ENCODE results near the gene CLEC9A.

The CLEC9A gene

DNA sequence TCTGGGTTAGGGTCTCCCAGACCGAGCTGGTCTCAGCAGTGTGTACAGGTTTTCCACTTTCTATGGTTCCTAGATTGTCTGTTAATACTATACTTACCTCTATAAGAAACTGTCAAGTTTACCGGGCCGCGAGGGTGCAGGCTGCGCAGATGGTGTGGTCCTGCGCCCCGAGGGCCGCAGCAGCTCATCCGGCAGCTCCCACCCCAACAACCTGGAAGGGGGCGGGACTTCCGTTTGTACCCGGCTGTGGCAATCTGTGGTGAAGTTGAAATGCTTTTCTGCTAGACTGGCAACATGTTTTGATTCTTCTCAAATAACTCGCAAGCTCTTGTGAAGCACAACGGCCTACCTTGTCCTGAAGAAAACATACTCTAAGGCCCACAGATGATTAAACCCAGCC is at the start of gene CLEC9A:
CLEC9A (plus strand) TSS at position 237 of the 400 bp plus-strand sequence. CDS start 22,006 bp downstream, outside the sequence.
- in situ Hi-C loops (cut with HindIII; ENCODE audit: low sequenced_read_pairs), result no loop called here

DNA sequence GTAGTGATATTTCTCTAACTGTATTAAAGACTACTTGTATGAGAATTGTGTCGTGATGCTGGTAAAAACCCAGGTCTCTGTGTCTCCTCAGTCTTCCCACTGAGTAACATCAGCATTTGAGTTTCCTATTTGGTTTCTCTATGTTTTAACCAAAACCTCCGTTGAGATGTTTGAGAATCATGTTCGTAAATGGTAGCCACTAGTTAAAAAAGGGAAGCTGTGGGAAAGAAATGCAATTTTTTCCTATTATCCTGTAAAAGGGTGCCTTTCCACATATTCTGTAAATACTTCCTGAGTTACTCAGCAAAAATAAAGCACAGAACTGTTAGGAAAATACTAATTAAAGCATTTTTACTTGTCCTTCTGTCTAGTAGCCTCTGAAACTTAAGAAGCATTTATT is 38.6 kb upstream of the CLEC9A start:
- TF ChIP-seq, protein P1, sequence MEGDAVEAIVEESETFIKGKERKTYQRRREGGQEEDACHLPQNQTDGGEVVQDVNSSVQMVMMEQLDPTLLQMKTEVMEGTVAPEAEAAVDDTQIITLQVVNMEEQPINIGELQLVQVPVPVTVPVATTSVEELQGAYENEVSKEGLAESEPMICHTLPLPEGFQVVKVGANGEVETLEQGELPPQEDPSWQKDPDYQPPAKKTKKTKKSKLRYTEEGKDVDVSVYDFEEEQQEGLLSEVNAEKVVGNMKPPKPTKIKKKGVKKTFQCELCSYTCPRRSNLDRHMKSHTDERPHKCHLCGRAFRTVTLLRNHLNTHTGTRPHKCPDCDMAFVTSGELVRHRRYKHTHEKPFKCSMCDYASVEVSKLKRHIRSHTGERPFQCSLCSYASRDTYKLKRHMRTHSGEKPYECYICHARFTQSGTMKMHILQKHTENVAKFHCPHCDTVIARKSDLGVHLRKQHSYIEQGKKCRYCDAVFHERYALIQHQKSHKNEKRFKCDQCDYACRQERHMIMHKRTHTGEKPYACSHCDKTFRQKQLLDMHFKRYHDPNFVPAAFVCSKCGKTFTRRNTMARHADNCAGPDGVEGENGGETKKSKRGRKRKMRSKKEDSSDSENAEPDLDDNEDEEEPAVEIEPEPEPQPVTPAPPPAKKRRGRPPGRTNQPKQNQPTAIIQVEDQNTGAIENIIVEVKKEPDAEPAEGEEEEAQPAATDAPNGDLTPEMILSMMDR (IDR thresholded peaks at IDR 0.05; ENCODE audit: low read depth, low read length), result no peak

More for the DNA sequence above, at the start of gene CLEC9A:
- no peak within 1 kb of the TSS for H3K4me3 ChIP-seq (ENCODE audit: low read depth, low read length)
- no peak for DNase-seq (ENCODE audit: low read depth, low spot score)
- TF ChIP-seq, protein P1 (IDR thresholded peaks at IDR 0.05; ENCODE audit: low read depth, low read length), result no peak

DNA sequence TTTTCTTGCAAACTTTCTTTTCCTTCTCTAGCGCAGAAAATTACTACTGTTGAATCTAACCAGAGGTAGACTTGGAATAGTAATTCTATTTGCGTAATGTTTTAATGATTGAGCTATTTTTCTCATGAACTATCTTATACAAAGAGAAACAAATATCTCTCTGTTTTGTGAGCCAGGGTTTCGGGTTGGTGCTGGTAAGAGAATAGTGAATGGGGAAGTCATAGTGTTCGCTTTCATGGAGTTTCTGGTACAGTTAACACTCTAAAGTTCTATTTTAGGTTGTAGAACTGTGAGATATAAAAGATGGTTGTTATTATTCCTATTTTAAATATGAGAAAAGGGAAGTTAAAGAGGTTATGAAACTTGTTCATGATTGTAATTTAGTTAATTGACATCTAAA is 38.2 kb upstream of the CLEC9A start:
- no peak for DNase-seq (ENCODE audit: low read depth, low spot score)
- in situ Hi-C loops (cut with HindIII; ENCODE audit: low sequenced_read_pairs), result no loop called here
- H3K4me3 ChIP-seq (ENCODE audit: low read depth, low read length), result no peak overlapping the region
- TF ChIP-seq, protein P1 (IDR thresholded peaks at IDR 0.05; ENCODE audit: low read depth, low read length), result no peak

More for the DNA sequence above, 38.6 kb upstream of the CLEC9A start:
- DNase-seq (ENCODE audit: low read depth, low spot score), result no peak
- in situ Hi-C loops (cut with HindIII; ENCODE audit: low sequenced_read_pairs), result no loop called here
- no peak overlapping the region for H3K4me3 ChIP-seq (ENCODE audit: low read depth, low read length)

DNA sequence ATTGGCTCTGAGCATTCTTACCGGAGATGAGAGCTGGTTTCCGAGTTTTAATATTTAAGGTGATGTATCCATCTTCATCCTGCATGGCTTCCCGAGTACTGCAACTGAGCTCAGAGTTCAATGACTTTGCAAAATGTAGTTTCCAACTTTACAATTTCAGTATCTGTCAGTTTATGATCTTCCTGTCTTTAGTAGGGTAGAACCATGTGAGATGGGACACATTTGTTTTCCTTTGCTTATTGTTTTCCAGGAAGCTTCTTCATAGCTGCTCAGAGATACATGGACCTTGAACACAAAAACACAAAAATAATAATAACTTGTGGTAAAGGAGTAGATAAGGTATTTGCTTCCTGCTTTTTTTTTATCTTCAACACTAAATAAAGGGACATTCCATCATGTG is 31.5 kb upstream of the CLEC9A start, which contains the start of gene CLEC1B:
CLEC1B (minus strand) TSS at position 106 of the 400 bp plus-strand sequence; CDS start at position 85, 21 bp downstream.
- no peak for DNase-seq (ENCODE audit: low read depth, low spot score)
- TF ChIP-seq, protein P1 (IDR thresholded peaks at IDR 0.05; ENCODE audit: low read depth, low read length), result no peak
- in situ Hi-C loops (cut with HindIII; ENCODE audit: low sequenced_read_pairs), result no loop called here
- H3K4me3 ChIP-seq (ENCODE audit: low read depth, low read length), result no peak within 1 kb of the TSS

DNA sequence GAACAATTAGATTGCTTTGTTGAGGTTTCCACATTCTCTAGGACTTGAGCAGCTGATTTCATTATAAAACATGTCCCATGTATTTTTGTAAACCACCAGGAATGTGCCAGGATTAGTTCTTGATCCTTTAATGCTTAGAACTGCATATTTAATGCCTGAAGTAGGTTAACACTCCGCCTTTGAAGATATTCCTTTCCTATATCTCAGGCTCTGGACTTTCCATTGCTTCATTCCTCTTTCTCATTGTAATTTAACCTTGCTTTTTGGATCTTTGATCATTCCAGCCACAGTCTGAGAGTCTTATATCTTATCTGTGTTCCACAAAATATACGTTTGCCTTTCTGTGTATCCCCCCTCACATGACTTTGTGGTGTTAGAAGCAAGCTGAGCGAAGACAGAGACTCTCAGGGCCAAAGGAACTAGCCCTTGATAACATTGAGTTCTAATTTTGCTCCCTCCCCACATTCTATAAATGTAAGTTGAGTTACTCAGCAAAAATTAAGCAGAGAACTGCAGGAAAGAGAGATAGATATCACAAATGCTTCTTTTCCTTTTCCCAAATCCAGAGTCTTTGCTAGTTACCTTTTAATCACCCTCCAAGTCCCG is 29.2 kb upstream of the CLEC9A start:
- in situ Hi-C loops (cut with HindIII; ENCODE audit: low sequenced_read_pairs), result no loop called here
- DNase-seq (ENCODE audit: low read depth, low spot score), result no peak
- H3K4me3 ChIP-seq (ENCODE audit: low read depth, low read length), result no peak overlapping the region
- TF ChIP-seq, protein P1 (IDR thresholded peaks at IDR 0.05; ENCODE audit: low read depth, low read length), result no peak

DNA sequence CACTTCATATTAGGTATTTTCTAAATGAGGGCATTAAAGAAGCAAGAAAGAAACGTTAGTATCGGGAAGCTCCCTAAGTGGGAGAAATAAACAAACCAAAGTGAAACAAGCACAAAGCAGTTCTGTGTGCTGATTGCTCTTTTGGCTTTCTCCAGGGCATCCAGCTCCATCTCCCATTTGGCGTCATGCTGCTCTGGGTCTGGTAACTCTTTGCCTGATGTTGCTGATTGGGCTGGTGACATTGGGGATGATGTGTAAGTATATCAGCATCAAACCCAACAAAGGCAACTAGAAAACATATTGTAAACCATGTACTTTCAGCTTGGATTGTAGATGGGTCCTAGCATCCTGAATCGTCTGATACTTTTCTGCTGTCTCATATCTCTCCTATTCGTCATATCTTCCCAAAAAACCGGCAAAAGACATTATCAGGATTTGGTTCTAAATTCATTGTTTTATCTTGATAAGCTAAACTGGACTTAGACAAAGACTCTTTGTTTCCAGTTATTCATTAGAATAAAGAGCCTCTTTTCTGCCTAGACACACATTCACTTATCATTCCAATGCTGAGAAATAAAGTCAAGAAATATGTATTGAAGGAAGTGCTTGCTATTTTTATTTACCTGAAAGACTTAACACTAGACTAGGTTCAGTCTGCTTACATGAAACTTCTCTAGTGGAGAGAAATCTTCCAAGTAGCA is 17.7 kb upstream of the CLEC9A start:
- H3K4me3 ChIP-seq (ENCODE audit: low read depth, low read length), result no peak overlapping the region
- no peak for DNase-seq (ENCODE audit: low read depth, low spot score)
- TF ChIP-seq, protein P1 (IDR thresholded peaks at IDR 0.05; ENCODE audit: low read depth, low read length), result no peak
- in situ Hi-C loops (cut with HindIII; ENCODE audit: low sequenced_read_pairs), result no loop called here

Data from astrocyte of the spinal cord (primary cell).